H1 (cell line): ENCODE measurements around the gene SH3BP2. TPM values are rescaled to one million over a fixed set of nuclear protein-coding genes. Genes with fewer than 3 reads are reported as not detected.

Source experiments
- EZH2 ChIP-seq: fragments of 200-600 bp; sonication (generic); IDR thresholded peaks from 2 replicates; pipeline ENCODE4 v1.7.1; 2012; ENCODE audit warnings: low read depth, mild to moderate bottlenecking, moderate library complexity, low read length, inconsistent platforms; ENCODE audit not compliant: severe bottlenecking
- SP1 ChIP-seq: IDR thresholded peaks from 2 replicates; pipeline ENCODE4 v1.6.1; 2011; ENCODE audit warnings: low read depth, low read length
- polyA plus RNA-seq, 7 experiments: library from polyadenylated mRNA; depleted of rRNA in 3 of 7; stranded (reverse) in 5 of 7; unstranded in 2 of 7; fragments of >200 nt in 5 of 7; fragments of 200-250 nt in 2 of 7; gene quantifications; 1 replicate in 5 of 7; 2 replicates in 1 of 7; 4 replicates in 1 of 7; pipeline versions ENCODE4 v1.2.1 to v1.2.3, GENCODE V29; 2011 to 2013; ENCODE audit warnings: missing spikeins in 2 of 7, mixed read lengths in 2 of 7
- total RNA-seq: library from RNA; stranded (reverse); fragmentation: NEBNext Ultra II Directional; extraction: Animal tissue kit (Norgen Biotek cat#: 25700); gene quantifications from 2 replicates; pipeline ENCODE4 v1.2.1, GENCODE V29; 2021
- TF ChIP-seq, protein P1 (sequence below): fragments of 300-600 bp; sonication (generic); IDR thresholded peaks from 2 replicates; pipeline ENCODE4 v1.7.1; 2012; ENCODE audit warnings: low read length, moderate library complexity, mild to moderate bottlenecking, inconsistent platforms; ENCODE audit not compliant: insufficient replicate concordance

SH3BP2 gene
- total and polyA plus RNA-seq, 2 of the 8 experiments (the other 6 are each of a cell fraction or from before 2014, with no cell fraction given), result 27.4 to 31.4 TPM

- TF ChIP-seq, protein P1, sequence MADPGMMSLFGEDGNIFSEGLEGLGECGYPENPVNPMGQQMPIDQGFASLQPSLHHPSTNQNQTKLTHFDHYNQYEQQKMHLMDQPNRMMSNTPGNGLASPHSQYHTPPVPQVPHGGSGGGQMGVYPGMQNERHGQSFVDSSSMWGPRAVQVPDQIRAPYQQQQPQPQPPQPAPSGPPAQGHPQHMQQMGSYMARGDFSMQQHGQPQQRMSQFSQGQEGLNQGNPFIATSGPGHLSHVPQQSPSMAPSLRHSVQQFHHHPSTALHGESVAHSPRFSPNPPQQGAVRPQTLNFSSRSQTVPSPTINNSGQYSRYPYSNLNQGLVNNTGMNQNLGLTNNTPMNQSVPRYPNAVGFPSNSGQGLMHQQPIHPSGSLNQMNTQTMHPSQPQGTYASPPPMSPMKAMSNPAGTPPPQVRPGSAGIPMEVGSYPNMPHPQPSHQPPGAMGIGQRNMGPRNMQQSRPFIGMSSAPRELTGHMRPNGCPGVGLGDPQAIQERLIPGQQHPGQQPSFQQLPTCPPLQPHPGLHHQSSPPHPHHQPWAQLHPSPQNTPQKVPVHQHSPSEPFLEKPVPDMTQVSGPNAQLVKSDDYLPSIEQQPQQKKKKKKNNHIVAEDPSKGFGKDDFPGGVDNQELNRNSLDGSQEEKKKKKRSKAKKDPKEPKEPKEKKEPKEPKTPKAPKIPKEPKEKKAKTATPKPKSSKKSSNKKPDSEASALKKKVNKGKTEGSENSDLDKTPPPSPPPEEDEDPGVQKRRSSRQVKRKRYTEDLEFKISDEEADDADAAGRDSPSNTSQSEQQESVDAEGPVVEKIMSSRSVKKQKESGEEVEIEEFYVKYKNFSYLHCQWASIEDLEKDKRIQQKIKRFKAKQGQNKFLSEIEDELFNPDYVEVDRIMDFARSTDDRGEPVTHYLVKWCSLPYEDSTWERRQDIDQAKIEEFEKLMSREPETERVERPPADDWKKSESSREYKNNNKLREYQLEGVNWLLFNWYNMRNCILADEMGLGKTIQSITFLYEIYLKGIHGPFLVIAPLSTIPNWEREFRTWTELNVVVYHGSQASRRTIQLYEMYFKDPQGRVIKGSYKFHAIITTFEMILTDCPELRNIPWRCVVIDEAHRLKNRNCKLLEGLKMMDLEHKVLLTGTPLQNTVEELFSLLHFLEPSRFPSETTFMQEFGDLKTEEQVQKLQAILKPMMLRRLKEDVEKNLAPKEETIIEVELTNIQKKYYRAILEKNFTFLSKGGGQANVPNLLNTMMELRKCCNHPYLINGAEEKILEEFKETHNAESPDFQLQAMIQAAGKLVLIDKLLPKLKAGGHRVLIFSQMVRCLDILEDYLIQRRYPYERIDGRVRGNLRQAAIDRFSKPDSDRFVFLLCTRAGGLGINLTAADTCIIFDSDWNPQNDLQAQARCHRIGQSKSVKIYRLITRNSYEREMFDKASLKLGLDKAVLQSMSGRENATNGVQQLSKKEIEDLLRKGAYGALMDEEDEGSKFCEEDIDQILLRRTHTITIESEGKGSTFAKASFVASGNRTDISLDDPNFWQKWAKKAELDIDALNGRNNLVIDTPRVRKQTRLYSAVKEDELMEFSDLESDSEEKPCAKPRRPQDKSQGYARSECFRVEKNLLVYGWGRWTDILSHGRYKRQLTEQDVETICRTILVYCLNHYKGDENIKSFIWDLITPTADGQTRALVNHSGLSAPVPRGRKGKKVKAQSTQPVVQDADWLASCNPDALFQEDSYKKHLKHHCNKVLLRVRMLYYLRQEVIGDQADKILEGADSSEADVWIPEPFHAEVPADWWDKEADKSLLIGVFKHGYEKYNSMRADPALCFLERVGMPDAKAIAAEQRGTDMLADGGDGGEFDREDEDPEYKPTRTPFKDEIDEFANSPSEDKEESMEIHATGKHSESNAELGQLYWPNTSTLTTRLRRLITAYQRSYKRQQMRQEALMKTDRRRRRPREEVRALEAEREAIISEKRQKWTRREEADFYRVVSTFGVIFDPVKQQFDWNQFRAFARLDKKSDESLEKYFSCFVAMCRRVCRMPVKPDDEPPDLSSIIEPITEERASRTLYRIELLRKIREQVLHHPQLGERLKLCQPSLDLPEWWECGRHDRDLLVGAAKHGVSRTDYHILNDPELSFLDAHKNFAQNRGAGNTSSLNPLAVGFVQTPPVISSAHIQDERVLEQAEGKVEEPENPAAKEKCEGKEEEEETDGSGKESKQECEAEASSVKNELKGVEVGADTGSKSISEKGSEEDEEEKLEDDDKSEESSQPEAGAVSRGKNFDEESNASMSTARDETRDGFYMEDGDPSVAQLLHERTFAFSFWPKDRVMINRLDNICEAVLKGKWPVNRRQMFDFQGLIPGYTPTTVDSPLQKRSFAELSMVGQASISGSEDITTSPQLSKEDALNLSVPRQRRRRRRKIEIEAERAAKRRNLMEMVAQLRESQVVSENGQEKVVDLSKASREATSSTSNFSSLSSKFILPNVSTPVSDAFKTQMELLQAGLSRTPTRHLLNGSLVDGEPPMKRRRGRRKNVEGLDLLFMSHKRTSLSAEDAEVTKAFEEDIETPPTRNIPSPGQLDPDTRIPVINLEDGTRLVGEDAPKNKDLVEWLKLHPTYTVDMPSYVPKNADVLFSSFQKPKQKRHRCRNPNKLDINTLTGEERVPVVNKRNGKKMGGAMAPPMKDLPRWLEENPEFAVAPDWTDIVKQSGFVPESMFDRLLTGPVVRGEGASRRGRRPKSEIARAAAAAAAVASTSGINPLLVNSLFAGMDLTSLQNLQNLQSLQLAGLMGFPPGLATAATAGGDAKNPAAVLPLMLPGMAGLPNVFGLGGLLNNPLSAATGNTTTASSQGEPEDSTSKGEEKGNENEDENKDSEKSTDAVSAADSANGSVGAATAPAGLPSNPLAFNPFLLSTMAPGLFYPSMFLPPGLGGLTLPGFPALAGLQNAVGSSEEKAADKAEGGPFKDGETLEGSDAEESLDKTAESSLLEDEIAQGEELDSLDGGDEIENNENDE, result no peak
- TF ChIP-seq EZH2 (no peak), SP1 (no peak)
Measured at GRCh38 chr4:2886622-2887021, 93.7 kb downstream of the SH3BP2 start (continued).
